Glutamatergic neuron (in vitro differentiated cells): ENCODE results near the gene TAP1. TPM values are rescaled to one million over a fixed set of nuclear protein-coding genes. Genes with fewer than 3 reads are reported as not detected.

Experiments
- DNase-seq: peaks from one replicate; pipeline ENCODE4 v3.0.0; 2022
- H3K27ac Mint-ChIP-seq: one replicate; pipeline ENCODE4 v1.8.0; 2020; ENCODE audit warnings: mild to moderate bottlenecking, mixed read lengths, inconsistent platforms; ENCODE audit not compliant: unreplicated experiment
- H3K27me3 Mint-ChIP-seq: one replicate; pipeline ENCODE4 v1.8.0; 2020; ENCODE audit warnings: mild to moderate bottlenecking, moderate library complexity, mixed read lengths, inconsistent platforms; ENCODE audit not compliant: unreplicated experiment
- H3K36me3 Mint-ChIP-seq: one replicate; pipeline ENCODE4 v1.8.0; 2020; ENCODE audit warnings: mild to moderate bottlenecking, mixed read lengths, inconsistent platforms; ENCODE audit not compliant: unreplicated experiment
- H3K4me1 Mint-ChIP-seq: one replicate; pipeline ENCODE4 v1.8.0; 2020; ENCODE audit warnings: mild to moderate bottlenecking, low read depth, mixed read lengths, inconsistent platforms; ENCODE audit not compliant: unreplicated experiment
- H3K4me3 Mint-ChIP-seq: one replicate; pipeline ENCODE4 v1.8.0; 2020; ENCODE audit warnings: mild to moderate bottlenecking, mixed read lengths, inconsistent platforms; ENCODE audit not compliant: unreplicated experiment
- H3K9me3 Mint-ChIP-seq: one replicate; pipeline ENCODE4 v1.8.0; 2020; ENCODE audit warnings: mild to moderate bottlenecking, moderate library complexity, mixed read lengths, inconsistent platforms; ENCODE audit not compliant: unreplicated experiment
- CTCF ChIP-seq: fragments of 200-600 bp; sonication (generic); IDR thresholded peaks from one replicate; pipeline ENCODE4 v1.5.0; 2021; ENCODE audit not compliant: partially characterized antibody, unreplicated experiment
- total RNA-seq: library from RNA; stranded (reverse); fragmentation: NEBNext Ultra II Directional; extraction: Animal tissue kit (Norgen Biotek cat#: 25700); gene quantifications from one replicate; pipeline ENCODE4 v1.2.1, GENCODE V29; 2021; ENCODE audit not compliant: unreplicated experiment

Gene TAP1
- total RNA-seq, 1 donor from 2014 or later = 0.25 TPM

GRCh38 chr6:32852844-32853540 is 512 bp downstream of the TAP1 start:
- peaks cover 12% of the 10 kb centered on the region for H3K9me3 Mint-ChIP-seq
- H3K4me1 Mint-ChIP-seq = no peaks in the 10 kb centered on the region
- peaks cover 29% of the 10 kb centered on the region for H3K27me3 Mint-ChIP-seq
- no peak overlapping the region for H3K27ac Mint-ChIP-seq
- peak overlapping the region; percentile 76 for H3K4me3 Mint-ChIP-seq
- peak; percentile 24 for DNase-seq
- TF ChIP-seq CTCF = no peak
- peaks cover 6% of the 10 kb centered on the region for H3K36me3 Mint-ChIP-seq

GRCh38 chr6:32852018-32852843 is 1.3 kb downstream of the TAP1 start:
- DNase-seq = no peak
- no peak overlapping the region for H3K27ac Mint-ChIP-seq
- H3K4me3 Mint-ChIP-seq = peak overlapping the region; percentile 76
- H3K27me3 Mint-ChIP-seq = peaks cover 28% of the 10 kb centered on the region
- TF ChIP-seq CTCF = no peak
- no peaks in the 10 kb centered on the region for H3K4me1 Mint-ChIP-seq
- peaks cover 6% of the 10 kb centered on the region for H3K36me3 Mint-ChIP-seq
- H3K9me3 Mint-ChIP-seq = peaks cover 12% of the 10 kb centered on the region

- Mint-ChIP-seq H3K4me1 (no peaks in the 10 kb centered on the region), H3K27me3 (peaks cover 26% of the 10 kb centered on the region), H3K36me3 (peaks cover 6% of the 10 kb centered on the region), H3K4me3 (no peak overlapping the region), H3K27ac (no peak overlapping the region), H3K9me3 (peaks cover 12% of the 10 kb centered on the region)
- DNase-seq = no peak
- TF ChIP-seq CTCF = no peak
Observed at GRCh38 chr6:32851025-32851424, 2.5 kb downstream of the TAP1 start.

GRCh38 chr6:32849126-32849525 is 4.4 kb downstream of the TAP1 start:
- no peak for DNase-seq
- Mint-ChIP-seq H3K4me3 (no peak overlapping the region), H3K27me3 (peaks cover 24% of the 10 kb centered on the region), H3K4me1 (peaks cover 1% of the 10 kb centered on the region), H3K9me3 (peaks cover 9% of the 10 kb centered on the region), H3K36me3 (peaks cover 6% of the 10 kb centered on the region), H3K27ac (no peak overlapping the region)
- TF ChIP-seq CTCF = no peak

- Mint-ChIP-seq H3K27me3 (peaks cover 33% of the 10 kb centered on the region), H3K4me1 (peaks cover 5% of the 10 kb centered on the region), H3K4me3 (no peak overlapping the region)
Observed at GRCh38 chr6:32847795-32848194, 5.7 kb downstream of the TAP1 start.

More at GRCh38 chr6:32847795-32848194, 5.7 kb downstream of the TAP1 start:
- TF ChIP-seq CTCF = no peak
- H3K27ac Mint-ChIP-seq = no peak overlapping the region
- H3K36me3 Mint-ChIP-seq = peaks cover 6% of the 10 kb centered on the region
- no peak for DNase-seq
- peaks cover 12% of the 10 kb centered on the region for H3K9me3 Mint-ChIP-seq
